ENCODE results near the gene SDCBP2.

The SDCBP2 gene

DNA sequence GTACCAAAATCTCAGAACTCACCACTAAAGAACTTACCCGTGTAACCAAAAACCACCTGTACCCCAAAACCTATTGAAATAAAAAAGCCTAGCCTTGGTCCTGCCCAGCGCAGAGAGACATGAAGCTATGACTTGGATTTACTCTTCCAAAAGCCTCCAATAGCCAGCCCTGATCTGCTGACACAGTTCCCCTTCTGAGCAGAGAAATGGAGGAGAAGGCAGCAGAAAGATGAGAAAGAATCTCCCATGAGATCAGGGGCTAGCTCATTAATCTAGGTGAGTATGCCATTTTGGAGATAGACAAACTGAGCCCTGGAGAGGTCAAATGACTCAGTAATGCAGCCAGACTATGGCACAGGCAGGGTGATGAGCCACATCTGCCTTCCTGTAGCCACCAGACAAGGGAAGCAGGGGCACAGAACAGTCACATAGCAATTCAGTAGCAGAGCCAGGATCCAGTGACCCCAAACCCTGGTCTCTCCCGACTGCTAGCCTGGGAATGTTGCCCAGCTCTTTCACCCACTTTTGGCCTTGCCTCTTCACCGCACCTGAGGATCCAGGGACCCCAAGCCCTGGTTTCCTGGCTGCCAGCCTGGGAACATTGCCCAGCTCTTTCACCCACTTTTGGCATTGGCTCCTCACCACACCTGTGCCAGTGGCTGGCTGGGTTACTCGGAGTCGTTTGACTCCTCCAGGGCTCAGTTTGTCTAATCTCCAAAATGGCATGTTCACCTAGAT lies 7.2 kb upstream of the SDCBP2 start:
- TF ChIP-seq, protein P1, sequence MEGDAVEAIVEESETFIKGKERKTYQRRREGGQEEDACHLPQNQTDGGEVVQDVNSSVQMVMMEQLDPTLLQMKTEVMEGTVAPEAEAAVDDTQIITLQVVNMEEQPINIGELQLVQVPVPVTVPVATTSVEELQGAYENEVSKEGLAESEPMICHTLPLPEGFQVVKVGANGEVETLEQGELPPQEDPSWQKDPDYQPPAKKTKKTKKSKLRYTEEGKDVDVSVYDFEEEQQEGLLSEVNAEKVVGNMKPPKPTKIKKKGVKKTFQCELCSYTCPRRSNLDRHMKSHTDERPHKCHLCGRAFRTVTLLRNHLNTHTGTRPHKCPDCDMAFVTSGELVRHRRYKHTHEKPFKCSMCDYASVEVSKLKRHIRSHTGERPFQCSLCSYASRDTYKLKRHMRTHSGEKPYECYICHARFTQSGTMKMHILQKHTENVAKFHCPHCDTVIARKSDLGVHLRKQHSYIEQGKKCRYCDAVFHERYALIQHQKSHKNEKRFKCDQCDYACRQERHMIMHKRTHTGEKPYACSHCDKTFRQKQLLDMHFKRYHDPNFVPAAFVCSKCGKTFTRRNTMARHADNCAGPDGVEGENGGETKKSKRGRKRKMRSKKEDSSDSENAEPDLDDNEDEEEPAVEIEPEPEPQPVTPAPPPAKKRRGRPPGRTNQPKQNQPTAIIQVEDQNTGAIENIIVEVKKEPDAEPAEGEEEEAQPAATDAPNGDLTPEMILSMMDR (IDR thresholded peaks at IDR 0.05; ENCODE audit: low read depth, low read length, missing control alignments): no peak
- H3K4me3 ChIP-seq (replicated peaks; ENCODE audit: low read depth, low read length): no peak overlapping the region
- no peak for DNase-seq (ENCODE audit: extremely low read depth, low read depth)

DNA sequence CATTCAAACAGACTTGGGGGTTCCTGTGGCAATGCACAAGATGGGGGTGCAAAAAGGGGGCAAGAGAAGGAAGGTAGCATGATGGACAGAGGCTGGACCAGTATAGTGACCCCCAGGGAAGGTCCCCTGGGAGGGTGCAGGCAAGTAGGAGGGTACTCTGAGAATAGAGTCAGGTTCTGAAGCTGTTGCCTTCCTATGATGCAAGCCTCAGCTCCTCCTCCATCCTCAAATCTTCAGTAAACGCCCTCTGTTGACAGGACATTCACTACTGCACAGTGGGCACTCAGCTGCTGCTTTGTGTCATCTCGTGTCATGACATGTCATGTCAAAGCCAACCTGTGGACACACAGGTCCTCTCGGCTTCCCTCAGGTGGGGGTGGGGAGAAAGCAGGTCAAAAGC lies 5.8 kb upstream of the SDCBP2 start:
- H3K4me3 ChIP-seq (replicated peaks; ENCODE audit: low read depth, low read length): no peak overlapping the region
- TF ChIP-seq, protein P1 (IDR thresholded peaks at IDR 0.05; ENCODE audit: low read depth, low read length, missing control alignments): no peak
- DNase-seq (ENCODE audit: extremely low read depth, low read depth): no peak

DNA sequence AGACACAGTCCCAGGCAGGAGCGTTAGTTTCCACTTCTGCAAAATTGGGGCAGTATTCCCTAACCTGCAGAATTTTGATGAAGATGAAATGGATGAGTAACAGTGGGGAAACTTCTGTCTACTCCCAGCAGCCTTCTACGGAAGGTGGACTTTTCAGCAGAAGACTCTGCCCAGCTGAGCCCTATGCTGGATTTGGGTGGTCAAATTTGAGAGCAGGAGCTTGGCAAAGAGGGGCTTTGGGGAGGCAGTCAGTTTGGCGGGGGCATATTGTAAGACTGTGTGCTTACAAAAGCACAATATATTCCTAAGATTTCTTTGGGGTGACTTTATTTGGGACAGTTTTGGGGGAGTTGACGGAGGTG lies 5.4 kb upstream of the SDCBP2 start:
- TF ChIP-seq, protein P1 (IDR thresholded peaks at IDR 0.05; ENCODE audit: low read depth, low read length, missing control alignments): no peak
- no peak overlapping the region for H3K4me3 ChIP-seq (replicated peaks; ENCODE audit: low read depth, low read length)
- no peak for DNase-seq (ENCODE audit: extremely low read depth, low read depth)

DNA sequence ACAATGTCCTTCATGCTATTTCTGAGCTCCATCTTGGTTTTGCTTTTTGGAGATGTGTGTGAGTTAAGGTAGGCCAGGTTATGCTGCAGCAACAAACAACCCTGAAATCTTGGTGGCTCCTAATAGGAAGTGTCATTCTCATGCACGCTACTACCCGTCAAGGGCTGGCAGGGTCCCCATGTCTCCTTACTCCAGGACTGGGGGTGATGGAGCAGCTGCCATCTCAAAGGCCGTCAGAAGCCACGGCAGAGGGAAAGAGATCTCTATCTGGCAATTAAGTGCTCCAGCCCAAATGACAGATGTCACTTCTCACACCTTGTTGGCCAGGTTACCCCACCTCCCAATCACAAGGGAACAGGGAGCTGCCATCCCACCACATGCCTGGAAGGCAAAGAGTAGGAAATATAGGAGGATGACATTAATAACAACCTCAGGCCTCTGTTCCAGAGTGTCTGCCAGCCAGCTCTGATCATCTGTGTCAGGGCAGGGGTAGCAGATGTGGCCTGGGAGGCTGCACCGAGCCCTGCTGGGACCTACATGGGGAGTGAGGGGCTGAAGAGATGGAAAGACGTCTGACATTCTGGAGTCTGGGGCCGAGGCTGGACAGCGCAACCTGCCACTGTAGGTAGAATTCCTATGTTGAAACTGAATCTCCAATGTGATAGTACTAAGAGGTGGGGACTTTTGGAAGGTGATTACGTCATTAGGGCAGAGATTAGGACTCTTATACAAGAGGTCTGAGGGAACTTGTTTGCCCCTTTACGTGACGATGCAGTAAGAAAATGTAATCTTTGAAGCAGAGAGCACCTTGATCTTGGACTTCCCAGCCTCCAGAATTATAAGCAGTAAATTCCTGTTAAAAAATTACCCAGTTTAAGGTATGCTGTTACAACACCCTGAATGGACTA lies 4.8 kb upstream of the SDCBP2 start:
- DNase-seq (ENCODE audit: extremely low read depth, low read depth): no peak
- TF ChIP-seq, protein P1 (IDR thresholded peaks at IDR 0.05; ENCODE audit: low read depth, low read length, missing control alignments): no peak
- no peak overlapping the region for H3K4me3 ChIP-seq (replicated peaks; ENCODE audit: low read depth, low read length)

DNA sequence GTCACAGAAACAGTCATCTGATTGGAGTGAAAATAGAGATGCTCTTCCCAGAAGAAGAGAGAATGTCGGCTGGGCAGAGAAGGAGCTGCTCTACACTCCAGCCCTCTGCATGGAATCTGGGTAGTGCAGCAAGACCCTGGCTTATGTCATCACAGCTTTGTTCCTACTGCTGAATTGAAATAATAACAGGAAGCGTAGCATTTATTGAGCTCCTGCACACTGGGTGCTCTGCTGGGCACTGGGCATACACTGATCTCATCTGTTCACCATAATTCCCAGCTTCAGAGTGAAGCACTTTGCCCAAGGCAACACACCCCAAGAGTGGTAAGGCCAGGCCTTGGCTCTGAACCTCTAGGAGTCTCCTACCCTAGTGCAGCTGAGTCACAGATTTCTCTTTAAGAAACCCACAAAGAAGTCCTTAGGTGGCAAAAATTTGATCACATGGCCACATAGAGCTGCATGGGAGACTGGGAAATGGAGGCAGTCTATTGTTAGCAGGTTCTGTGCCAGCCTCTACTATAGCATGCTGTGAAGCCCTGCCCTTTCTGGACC lies 3.9 kb upstream of the SDCBP2 start:
- no peak for DNase-seq (ENCODE audit: extremely low read depth, low read depth)

DNA sequence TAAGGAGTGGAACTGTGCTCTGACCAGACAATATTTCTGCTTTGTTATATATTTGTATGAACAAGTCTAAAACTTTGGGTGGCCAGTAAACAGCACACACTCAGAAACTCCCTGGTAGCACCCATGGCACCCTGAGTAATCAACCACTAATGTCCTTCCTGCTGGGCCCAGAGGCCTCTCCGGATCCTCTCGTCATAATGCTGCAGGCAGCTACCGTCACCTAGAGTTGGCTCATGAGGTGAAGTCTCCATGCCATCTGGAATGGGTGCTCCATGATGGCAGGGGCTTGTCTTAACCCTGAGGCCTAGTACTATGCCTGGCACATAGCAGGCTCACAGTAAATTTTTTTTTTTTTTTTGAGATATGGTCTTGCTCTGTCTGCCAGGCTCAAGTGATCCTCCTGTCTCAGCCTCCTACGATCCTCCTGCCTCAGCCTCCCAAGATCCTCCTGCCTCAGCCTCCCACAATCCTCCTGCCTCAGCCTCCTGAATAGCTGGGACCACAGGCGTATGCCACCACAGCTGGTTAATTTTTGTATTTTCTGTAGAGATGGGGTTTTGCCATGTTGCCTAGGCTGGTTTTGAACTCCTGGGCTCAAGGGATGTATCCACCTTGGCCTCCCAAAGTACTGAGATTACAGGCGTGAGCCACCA lies 3.0 kb upstream of the SDCBP2 start:
- TF ChIP-seq, protein P1 (IDR thresholded peaks at IDR 0.05; ENCODE audit: low read depth, low read length, missing control alignments): no peak
- no peak for DNase-seq (ENCODE audit: extremely low read depth, low read depth)
- H3K4me3 ChIP-seq (replicated peaks; ENCODE audit: low read depth, low read length): no peak overlapping the region

More for the DNA sequence above, 3.9 kb upstream of the SDCBP2 start:
- H3K4me3 ChIP-seq (replicated peaks; ENCODE audit: low read depth, low read length): no peak overlapping the region
- TF ChIP-seq, protein P1 (IDR thresholded peaks at IDR 0.05; ENCODE audit: low read depth, low read length, missing control alignments): no peak

All from HFF-Myc (cell line).